HG03354 (cell line): ENCODE results near the gene ATP1A4.
"Not testable (repeated sequence)": the region's sequence is repeated elsewhere in the genome, so short reads cannot be mapped to it uniquely, and the experiment has no call there.

Experiments used
- ATAC-seq: cut with Tn5 transposase; IDR thresholded peaks from one replicate; pipeline ENCODE4 v1.9.1; 2021; ENCODE audit warnings: mild to moderate bottlenecking; ENCODE audit not compliant: unreplicated experiment, poor library complexity, severe bottlenecking

The ATP1A4 gene

DNA sequence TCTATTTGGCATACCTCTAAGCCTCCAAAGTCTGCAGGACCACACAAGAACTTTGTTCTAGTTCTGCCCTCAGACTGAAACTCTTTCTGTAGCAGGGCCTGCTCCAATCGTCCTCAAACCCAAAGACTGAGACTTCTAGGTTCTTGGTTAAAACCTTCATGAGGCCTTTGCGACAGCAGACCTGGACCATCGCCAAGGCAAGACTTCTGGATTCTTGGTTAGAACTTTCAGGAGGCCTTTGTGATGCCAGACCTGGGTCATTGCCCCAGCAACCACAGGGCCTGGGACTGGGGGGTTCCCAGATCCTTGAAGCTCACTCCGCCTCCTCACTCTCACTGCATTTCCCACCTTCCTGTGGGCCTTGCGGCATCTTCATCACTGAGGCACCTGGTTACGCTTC, at the start of gene ATP1A4:
ATP1A4 (plus strand) TSS at position 301 of the 400 bp plus-strand sequence. CDS start 438 bp downstream, outside the sequence.
- no peak for ATAC-seq

DNA sequence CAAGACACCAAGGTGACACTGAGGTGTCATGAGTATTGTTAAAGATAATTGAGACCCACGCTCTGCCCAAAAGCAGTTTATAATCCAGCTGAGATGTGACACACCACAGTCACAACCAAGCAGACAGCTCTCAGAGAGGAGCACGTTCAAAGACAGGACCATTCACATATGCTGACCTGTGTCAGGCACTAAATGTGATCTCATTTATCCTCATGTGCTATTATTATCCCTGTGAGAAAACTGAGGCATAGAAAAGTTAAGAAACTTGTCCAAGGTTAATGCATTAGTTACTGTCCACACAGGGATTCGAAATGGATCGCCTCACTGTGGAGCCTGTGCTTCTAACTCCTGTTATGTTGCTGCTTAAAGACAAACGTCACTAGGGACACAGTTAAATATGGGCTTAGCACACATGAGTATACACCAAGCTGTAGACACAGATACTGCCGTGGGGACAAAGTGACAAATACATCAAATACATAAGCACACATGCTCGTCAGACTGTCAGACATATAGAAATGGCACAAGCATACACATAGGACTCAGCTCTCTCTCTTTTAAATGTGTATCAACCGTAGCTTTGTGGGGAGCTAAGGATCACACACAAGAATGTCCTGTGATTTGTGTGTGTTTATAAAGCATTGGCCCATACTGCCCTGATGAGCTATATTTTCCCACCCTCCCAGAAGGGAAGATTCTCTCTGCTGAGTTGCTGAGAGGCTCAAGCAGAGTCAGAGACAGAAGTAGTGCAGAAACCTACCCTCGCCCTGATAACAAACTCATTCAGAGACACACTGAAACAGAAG, 49.5 kb upstream of the ATP1A4 start:
- no peak for ATAC-seq

DNA sequence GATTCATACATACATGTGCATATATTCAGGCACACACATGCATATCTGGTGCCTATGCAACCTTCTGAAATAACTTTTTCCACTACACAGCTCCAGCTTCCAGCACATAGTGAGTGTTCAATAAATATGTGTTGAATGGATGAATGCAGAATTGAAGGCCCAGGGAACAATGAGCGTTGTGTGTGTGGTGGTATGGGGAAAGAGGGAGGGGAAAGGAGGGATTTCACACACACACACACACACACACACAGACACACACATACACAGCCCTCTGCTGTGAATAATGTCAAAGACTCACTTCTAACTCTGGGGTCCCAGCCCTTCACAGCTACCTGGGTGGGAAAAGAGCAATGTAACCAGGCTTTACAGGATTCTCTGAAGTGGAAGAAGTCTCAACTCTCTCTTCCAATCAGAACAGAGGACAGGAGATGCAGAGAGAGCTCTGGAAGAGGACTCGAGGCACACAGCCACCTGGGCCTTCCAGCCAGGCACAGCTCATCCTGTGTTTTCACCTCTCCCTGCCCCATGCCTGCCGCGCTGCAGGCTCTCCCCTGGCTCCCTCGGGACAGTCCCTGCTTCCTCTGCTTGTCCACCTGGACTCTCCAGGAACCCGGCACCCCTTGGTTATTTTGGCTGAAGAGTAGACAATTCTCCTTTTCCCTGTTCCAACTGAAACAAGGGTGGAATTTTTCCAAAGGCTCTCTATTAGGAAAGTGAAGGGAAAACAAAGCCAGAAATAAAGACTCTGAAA, 47.6 kb upstream of the ATP1A4 start:
- ATAC-seq: no peak

DNA sequence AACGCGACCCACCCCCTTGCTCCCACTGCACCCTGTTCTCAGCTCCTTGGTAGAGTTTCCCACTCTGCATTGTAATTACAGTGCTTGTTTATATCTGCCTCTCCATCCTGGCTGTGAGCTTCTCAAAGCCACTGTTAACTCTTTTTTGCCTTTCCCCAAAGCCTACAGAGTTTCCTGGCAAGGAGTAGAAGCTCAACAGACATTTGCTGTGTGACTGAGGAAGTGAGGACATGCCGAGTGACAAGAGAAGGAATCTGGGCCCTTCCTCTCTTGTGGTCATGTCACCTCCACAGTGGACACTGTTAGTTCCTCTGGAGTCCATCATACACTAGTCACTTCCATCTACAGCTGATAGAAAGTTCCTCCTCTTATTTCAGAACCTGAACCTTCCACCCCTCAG, 46.9 kb upstream of the ATP1A4 start:
- no peak for ATAC-seq

DNA sequence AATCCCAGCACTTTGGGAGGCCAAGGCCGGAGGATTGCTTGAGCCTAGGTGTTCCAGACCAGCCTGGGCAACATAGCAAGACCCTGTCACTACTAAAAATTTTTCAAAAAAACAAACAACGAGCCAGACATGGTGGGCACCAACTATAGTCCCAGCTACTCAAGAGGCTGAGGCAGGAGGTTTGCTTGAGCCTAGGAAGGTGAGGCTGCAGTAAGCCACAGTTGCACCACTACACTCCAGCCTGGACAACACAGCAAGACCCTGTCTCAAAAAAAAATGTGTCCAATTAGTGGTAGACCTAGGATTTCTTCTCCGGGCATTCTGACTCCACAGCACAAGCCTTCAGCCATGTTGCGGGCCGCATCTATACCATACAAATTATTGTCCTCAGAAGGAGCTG, 46.2 kb upstream of the ATP1A4 start:
- no peak for ATAC-seq

DNA sequence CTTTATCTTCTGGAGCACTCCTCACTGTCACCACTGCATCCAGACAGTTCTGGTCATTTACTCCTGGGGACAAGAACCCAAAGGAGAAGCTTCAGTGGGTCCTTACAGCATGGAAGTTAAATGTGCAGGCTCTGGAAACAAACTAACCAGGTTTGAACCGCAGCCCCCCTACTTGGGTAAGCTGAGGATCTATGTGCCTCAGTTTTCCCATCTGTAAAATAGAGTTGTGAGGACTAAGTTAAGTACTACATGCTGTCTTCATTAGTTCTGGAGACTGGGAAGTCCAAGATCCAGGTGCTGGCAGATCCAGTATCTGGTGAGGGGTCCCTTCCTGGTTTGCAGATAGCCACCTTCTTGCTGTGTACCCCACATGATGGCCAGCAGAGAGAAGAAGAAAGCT, 43.9 kb upstream of the ATP1A4 start:
- ATAC-seq: no peak

DNA sequence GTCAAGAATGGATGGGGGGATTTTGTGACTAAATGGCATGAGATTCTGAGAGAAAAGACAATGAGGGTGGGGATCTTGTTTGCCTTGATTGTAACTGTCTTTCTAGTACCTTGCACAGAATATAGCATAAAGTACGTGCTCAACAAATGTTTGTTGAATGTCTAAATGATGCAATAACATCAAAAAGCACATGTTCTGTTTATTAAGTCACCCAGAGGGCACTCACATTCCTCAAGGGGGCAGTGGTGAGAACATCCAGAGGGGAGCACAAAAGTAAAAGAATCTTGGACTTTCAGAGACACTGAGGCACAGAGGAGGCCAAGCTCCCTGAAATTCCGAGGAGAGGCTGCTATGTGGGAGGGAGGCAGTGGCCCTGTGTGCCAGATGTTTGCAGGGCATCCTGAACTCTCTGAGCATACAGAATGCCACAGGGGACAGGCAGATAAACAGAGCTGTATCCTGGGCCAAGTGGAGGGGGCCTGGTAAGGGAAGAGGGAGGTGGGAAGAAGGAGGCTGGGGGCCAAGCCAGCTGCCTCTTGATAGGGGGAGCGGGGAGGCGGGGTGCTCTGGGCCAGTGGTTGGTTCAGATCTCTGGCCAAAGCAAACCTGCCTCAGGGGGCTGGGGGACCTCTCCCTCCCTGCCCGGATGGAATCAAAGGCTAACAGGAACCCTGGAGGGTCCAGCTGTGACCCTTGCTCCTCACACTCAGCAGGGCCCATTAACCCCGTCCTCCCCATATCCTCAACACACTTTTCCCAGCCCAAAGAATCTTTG, 42.3 kb upstream of the ATP1A4 start:
- ATAC-seq: no peak

DNA sequence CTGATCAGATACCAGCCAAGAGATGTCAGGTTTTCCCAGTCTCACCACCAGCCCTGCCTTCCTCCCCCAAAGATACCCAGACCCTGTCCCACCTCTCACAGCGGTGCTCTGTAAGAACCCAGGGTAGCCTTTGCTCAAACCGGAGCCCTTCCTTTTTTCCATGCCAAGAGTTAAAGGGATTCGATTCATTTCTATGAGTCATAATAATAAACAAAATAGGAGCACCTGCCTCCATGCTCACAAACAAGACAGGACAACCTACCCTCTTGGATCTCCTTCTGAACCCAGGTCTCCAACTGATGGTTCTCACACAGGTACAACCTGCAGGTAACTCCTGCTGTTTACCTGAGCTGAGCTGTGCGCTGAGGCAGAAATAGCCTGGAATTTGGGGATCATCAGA, 41.7 kb upstream of the ATP1A4 start:
- ATAC-seq: no peak

DNA sequence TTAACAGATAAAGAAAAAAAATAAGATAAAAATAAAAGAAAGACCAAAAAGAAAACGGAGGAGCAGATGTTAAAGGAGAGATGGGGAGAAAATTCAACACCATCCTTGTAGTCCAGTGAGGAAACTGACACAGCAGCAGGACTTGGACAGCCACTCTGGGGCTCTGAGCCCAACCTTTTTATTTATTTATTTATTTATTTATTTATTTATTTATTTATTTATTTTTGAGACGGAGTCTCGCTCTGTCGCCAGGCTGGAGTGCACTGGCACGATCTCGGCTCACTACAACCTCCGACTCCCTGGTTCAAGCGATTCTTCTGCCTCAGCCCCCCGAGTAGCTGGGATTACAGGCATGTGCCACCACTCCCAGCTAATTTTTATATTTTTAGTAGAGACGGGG, 39.9 kb upstream of the ATP1A4 start:
- ATAC-seq: not testable (repeated sequence)

DNA sequence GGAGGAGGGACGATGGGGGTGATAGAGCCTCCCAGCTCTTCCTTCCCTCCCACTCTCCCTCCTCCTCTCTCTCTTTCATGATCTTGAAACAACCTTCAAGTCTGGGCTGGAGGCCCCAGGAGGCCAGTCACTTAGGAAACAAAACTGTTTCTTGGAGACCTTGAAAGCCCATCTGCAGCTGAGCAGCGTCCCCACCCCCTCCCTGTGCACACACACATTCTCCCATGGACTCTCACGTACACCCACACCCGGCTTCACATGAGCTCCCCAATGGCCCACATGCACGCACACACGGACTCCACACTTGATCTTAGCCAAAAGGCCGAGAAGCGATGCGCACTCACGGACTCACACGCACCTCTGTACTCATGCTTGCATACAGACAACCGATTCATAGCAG, 39.0 kb upstream of the ATP1A4 start:
- ATAC-seq: no peak

DNA sequence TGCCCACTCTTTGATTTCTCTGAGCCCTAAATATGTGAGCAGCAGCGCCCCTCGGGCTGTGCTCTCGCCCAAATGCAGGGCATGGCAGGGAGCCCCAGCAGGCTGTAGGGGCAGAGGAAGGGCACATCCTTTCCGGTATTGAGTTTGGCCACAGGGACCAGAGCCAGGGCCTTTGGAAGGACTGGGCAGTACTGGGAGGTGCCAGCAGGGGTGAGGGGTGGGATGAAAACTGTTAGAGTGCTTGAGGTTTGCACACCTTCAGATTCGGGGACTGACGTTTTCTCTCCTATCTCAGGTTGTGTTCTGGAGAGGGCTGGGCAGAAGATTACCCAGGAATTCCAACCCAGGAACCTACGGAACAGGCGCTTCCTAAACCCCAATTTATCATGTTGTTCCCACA, 38.0 kb upstream of the ATP1A4 start:
- ATAC-seq: no peak

DNA sequence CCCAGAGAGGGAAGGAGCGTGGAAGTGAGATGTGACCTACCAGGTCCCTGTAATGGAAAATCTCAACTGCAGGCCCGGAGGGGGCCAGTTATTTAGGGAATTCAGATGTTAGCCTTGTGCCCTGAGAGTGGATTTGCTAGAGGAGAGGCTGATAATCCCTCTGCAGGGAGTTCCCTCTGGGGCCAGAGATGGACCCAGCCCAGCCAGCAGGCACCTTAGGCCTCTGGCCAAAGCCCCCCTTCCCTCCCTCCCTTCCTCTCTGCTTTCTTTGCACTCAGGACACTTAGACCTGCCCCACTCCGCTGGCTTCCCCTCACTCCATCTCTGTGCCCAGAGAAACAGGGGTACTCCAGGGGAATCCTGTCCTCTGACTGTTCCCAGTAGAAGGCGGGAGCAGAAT, 37.3 kb upstream of the ATP1A4 start:
- ATAC-seq: no peak

DNA sequence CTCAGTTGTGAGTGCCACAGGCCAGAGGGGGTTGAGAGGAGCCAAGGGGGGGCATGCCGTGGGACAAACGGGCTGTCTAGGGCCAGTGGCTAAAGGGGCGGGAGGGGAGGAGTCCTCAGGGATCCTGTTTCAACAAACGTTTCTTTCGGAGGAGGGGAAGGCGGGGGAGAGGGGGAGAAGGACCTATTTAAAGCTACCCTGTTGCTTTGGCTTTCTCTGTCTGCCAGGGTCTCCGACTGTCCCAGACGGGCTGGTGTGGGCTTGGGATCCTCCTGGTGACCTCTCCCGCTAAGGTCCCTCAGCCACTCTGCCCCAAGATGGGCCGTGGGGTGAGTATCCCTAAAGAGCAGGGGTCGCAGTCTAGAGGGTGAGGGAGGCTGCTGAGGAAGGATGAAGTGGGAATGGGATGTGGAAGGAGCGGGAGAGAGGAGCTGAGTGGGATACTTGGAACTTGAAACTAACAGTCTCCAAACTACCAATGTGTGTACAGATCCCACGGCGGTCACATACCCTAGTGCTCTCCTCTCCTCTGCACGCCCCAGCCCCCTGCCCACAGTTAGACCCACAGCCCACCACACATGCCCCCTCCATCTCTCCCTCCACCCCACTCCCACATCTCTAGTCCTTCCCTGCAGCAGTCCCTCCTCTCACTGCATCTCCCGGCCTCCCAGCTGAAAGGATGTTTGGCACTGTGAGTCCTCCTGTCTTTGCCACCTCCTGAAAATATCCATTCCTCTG, 35.7 kb upstream of the ATP1A4 start, which contains the start of gene ATP1A2:
ATP1A2 (plus strand) TSS at position 215 of the 738 bp plus-strand sequence; CDS start at position 318, 103 bp downstream.
- no peak for ATAC-seq

DNA sequence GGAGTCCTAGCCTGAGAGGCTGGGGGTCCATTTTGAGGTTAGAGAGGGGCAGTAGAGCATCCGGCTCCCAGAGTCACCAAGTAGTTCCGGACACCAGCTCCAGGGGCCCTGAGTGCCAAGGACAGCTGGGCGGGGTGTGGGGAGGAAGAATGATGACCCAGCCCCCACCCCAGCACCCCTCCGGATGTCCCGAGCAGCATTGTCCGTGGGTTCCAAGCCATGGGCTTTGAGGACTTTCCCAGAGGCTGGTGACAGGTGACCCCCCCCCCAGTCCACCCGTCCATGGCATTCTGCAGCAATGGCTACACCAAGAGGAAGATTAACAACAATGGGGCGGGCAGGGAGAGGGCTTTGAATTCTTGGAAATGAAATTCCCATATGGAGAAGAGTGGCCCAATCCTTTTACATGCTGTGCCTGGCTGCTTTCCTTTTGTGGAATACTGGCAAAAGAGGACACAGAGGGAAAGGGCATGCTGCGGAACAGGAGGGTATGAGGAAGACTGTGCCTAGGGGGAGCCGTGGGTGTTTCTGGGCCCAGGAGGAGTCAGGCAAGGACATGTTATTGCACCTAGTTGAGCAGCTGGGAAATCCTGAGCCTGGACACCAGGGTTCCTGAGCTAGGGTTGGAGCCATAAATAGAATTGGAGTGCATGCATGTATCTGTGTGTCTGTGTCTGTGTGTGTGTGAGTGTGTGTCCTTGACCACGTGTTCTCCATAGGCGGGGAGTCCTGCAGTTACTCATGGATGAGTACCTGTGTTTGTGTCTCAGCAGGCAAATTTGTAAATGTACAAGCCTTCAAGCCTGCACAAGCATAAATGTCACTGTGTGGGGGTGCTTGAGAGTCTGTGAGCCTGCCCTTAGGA, 34.9 kb upstream of the ATP1A4 start:
- no peak for ATAC-seq

DNA sequence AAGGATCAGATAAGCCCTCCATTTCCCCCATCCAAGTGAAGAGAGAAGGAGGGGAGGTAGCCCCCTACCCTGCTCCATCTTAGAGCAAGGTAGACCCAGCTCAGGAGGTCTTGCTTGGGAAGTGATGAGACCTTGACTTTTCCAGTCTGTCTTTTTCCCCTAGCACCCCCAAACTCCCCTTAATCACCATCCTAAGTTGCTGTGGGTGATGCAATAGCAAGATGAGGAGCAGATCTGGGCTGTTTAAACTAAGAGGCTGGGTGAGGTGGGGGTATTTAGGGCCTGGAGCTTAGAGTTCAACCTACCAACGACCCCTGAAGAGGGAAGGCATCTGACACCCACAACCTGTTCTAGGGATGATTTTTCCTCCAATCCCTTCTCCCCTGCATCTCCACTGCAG, 34.1 kb upstream of the ATP1A4 start:
- no peak for ATAC-seq

DNA sequence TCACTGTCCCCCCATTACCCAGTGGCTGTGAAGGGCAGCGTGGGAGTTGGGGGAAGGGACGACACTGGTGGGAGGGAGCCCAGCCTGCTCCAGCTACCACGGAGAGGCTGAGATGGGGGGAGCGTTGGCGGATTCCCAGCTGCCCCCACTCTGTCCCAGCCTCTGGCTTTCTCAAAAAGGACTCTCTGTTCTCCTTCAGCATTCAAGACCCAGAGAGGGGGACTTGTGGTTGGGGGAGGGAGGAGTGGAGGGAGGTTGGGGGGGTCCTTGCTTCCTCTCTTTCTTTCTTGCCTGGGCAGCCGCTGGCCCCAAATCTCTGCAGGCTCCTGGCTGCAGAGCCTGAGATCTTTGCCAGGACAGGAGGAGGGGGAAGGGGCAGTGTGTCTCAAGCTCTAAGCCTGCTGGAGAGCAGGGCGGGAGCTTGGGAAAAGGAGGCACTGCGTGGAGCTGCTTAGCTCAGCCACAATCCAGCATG, 33.7 kb upstream of the ATP1A4 start:
- no peak for ATAC-seq

DNA sequence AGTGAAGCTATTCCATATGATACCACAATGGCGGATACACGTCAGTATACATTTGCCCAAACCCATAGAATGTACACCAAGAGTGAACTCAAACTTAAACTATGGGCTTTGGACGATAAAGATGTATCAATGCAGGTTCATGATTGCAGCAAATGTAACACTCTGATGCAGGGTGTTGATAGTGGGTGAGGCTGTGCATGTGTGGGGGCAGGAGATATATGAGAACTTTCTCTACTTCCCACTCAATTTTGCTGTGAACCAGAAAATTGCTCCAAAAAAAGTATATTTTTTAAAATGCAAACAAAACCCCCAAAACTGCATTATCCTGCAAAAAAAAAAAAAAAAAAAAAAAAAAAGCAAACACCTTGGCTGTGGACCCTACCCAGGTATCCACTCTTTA, 32.5 kb upstream of the ATP1A4 start:
- ATAC-seq: no peak

DNA sequence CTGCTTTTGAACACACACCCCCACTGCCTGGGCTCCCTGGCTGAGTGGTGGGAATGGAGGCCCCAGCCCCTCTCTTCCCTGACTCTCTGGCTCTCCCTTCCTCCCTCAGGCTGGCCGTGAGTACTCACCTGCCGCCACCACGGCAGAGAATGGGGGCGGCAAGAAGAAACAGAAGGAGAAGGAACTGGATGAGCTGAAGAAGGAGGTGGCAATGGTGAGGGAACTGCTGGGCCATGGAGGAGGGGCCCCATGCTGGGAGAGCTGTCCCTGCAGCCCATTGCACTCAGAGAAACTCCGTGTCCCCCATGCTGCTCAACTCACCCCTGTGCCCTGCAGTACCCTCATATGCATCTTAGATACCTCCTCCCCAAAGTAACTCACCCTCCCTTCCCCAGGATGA, 30.6 kb upstream of the ATP1A4 start:
- no peak for ATAC-seq

DNA sequence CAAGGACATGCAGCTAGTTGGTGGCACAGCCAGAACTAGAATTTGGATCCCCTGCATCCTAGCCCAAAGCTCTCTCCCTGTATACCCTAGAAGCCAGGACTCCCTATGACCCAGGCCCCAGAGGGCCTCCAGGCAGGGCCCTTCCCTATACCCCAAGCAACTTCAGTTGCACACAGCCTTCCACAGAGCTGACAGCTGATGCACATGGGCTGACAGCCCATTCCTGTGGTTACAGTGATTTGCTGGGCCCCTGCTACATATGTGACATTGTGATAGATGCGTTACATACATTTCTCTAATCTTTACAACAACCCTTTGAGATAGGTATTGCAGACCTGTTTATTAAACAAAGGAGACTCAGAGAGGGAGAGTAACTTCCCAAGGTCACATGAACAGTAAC, 30.0 kb upstream of the ATP1A4 start:
- no peak for ATAC-seq
